ENCODE measurements around the gene PTGS2. TPM values are rescaled to one million over a fixed set of nuclear protein-coding genes. Genes with fewer than 3 reads are reported as not detected.
"Not testable (repeated sequence)": the region's sequence is repeated elsewhere in the genome, so short reads cannot be mapped to it uniquely, and the experiment has no call there.

The PTGS2 gene
- polyA plus RNA-seq, 4 donors = 0.22 to 3.9 (median 1.2) TPM

GRCh38 chr1:186659890-186660341 is 20.3 kb downstream of the PTGS2 start:
- Histone ChIP-seq H3K27me3 (ENCODE audit: control insufficient read depth in 3 of 3, insufficient read depth in 3 of 3, low read length in 3 of 3) (no peaks in the 10 kb centered on the region), H3K4me3 (ENCODE audit: low read depth in 1 of 3, low read length in 3 of 3) (no peak overlapping the region), H3K4me1 (ENCODE audit: control insufficient read depth in 3 of 3, insufficient read depth in 2 of 3, low read depth in 1 of 3, low read length in 2 of 3) (no peaks in the 10 kb centered on the region), H3K9me3 (ENCODE audit: control insufficient read depth in 2 of 2, insufficient read depth in 1 of 2, low read depth in 1 of 2, low read length in 1 of 2) (no peaks in the 10 kb centered on the region), H3K27ac (ENCODE audit: low read depth in 1 of 3, low read length in 2 of 3) (no peak overlapping the region), H3K36me3 (ENCODE audit: control insufficient read depth in 3 of 3, insufficient read depth in 2 of 3, low read depth in 1 of 3, low read length in 3 of 3) (no peaks in the 10 kb centered on the region)
- DNase-seq (no peak), FAIRE-seq (no peak)

- DNase-seq (no peak), FAIRE-seq (no peak)
- no peak overlapping the region for H3K27ac ChIP-seq (ENCODE audit: low read depth in 1 of 3, low read length in 2 of 3)
- H3K4me1 ChIP-seq (ENCODE audit: control insufficient read depth in 3 of 3, insufficient read depth in 2 of 3, low read depth in 1 of 3, low read length in 2 of 3) = no peaks in the 10 kb centered on the region
- no peaks in the 10 kb centered on the region for H3K9me3 ChIP-seq (ENCODE audit: control insufficient read depth in 2 of 2, insufficient read depth in 1 of 2, low read depth in 1 of 2, low read length in 1 of 2)
- no peaks in the 10 kb centered on the region for H3K27me3 ChIP-seq (ENCODE audit: control insufficient read depth in 3 of 3, insufficient read depth in 3 of 3, low read length in 3 of 3)
- H3K4me3 ChIP-seq (ENCODE audit: low read depth in 1 of 3, low read length in 3 of 3) = no peak overlapping the region
- no peaks in the 10 kb centered on the region for H3K36me3 ChIP-seq (ENCODE audit: control insufficient read depth in 3 of 3, insufficient read depth in 2 of 3, low read depth in 1 of 3, low read length in 3 of 3)
Observed at GRCh38 chr1:186658999-186659398, 21.2 kb downstream of the PTGS2 start.

- H3K36me3 ChIP-seq (ENCODE audit: control insufficient read depth in 3 of 3, insufficient read depth in 2 of 3, low read depth in 1 of 3, low read length in 3 of 3) = no peaks in the 10 kb centered on the region
- DNase-seq (no peak), FAIRE-seq (no peak)
- H3K4me3 ChIP-seq (ENCODE audit: low read depth in 1 of 3, low read length in 3 of 3) = no peak overlapping the region
- H3K27ac ChIP-seq (ENCODE audit: low read depth in 1 of 3, low read length in 2 of 3) = no peak overlapping the region
- H3K9me3 ChIP-seq (ENCODE audit: control insufficient read depth in 2 of 2, insufficient read depth in 1 of 2, low read depth in 1 of 2, low read length in 1 of 2) = no peaks in the 10 kb centered on the region
- no peaks in the 10 kb centered on the region for H3K4me1 ChIP-seq (ENCODE audit: control insufficient read depth in 3 of 3, insufficient read depth in 2 of 3, low read depth in 1 of 3, low read length in 2 of 3)
- 61 to 82% (median 79%) methylated on average over 2 of the region's 2 CpGs for WGBS, 3 donors
- H3K27me3 ChIP-seq (ENCODE audit: control insufficient read depth in 3 of 3, insufficient read depth in 3 of 3, low read length in 3 of 3) = no peaks in the 10 kb centered on the region
Observed at GRCh38 chr1:186657481-186657880, 22.7 kb downstream of the PTGS2 start.

GRCh38 chr1:186655876-186656275 is 24.3 kb downstream of the PTGS2 start:
- 73 to 80% (median 75%) methylated on average over 3 of the region's 3 CpGs for WGBS, 3 donors

GRCh38 chr1:186654741-186655140 is 25.5 kb downstream of the PTGS2 start:
- WGBS, 3 donors = 88 to 94% (median 91%) methylated on average over 3 of the region's 3 CpGs
- no peak for FAIRE-seq
- H3K9me3 ChIP-seq (ENCODE audit: control insufficient read depth in 2 of 2, insufficient read depth in 1 of 2, low read depth in 1 of 2, low read length in 1 of 2) = no peaks in the 10 kb centered on the region
- H3K4me3 ChIP-seq (ENCODE audit: low read depth in 1 of 3, low read length in 3 of 3) = no peak overlapping the region
- no peak for DNase-seq
- H3K36me3 ChIP-seq (ENCODE audit: control insufficient read depth in 3 of 3, insufficient read depth in 2 of 3, low read depth in 1 of 3, low read length in 3 of 3) = no peaks in the 10 kb centered on the region
- no peaks in the 10 kb centered on the region for H3K27me3 ChIP-seq (ENCODE audit: control insufficient read depth in 3 of 3, insufficient read depth in 3 of 3, low read length in 3 of 3)
- H3K27ac ChIP-seq (ENCODE audit: low read depth in 1 of 3, low read length in 2 of 3) = no peak overlapping the region
- H3K4me1 ChIP-seq (ENCODE audit: control insufficient read depth in 3 of 3, insufficient read depth in 2 of 3, low read depth in 1 of 3, low read length in 2 of 3) = no peaks in the 10 kb centered on the region

More at GRCh38 chr1:186655876-186656275, 24.3 kb downstream of the PTGS2 start:
- no peaks in the 10 kb centered on the region for H3K36me3 ChIP-seq (ENCODE audit: control insufficient read depth in 3 of 3, insufficient read depth in 2 of 3, low read depth in 1 of 3, low read length in 3 of 3)
- no peak overlapping the region for H3K4me3 ChIP-seq (ENCODE audit: low read depth in 1 of 3, low read length in 3 of 3)
- H3K9me3 ChIP-seq (ENCODE audit: control insufficient read depth in 2 of 2, insufficient read depth in 1 of 2, low read depth in 1 of 2, low read length in 1 of 2) = no peaks in the 10 kb centered on the region
- H3K4me1 ChIP-seq (ENCODE audit: control insufficient read depth in 3 of 3, insufficient read depth in 2 of 3, low read depth in 1 of 3, low read length in 2 of 3) = no peaks in the 10 kb centered on the region
- DNase-seq = no peak
- FAIRE-seq = no peak
- H3K27me3 ChIP-seq (ENCODE audit: control insufficient read depth in 3 of 3, insufficient read depth in 3 of 3, low read length in 3 of 3) = no peaks in the 10 kb centered on the region
- no peak overlapping the region for H3K27ac ChIP-seq (ENCODE audit: low read depth in 1 of 3, low read length in 2 of 3)

- no peaks in the 10 kb centered on the region for H3K36me3 ChIP-seq (ENCODE audit: control insufficient read depth in 3 of 3, insufficient read depth in 2 of 3, low read depth in 1 of 3, low read length in 3 of 3)
- no peaks in the 10 kb centered on the region for H3K27me3 ChIP-seq (ENCODE audit: control insufficient read depth in 3 of 3, insufficient read depth in 3 of 3, low read length in 3 of 3)
- no peak overlapping the region for H3K27ac ChIP-seq (ENCODE audit: low read depth in 1 of 3, low read length in 2 of 3)
- 82 to 88% (median 86%) methylated on average over 2 of the region's 2 CpGs for WGBS, 3 donors
- FAIRE-seq (no peak), DNase-seq (no peak)
- no peaks in the 10 kb centered on the region for H3K9me3 ChIP-seq (ENCODE audit: control insufficient read depth in 2 of 2, insufficient read depth in 1 of 2, low read depth in 1 of 2, low read length in 1 of 2)
- no peak overlapping the region for H3K4me3 ChIP-seq (ENCODE audit: low read depth in 1 of 3, low read length in 3 of 3)
- H3K4me1 ChIP-seq (ENCODE audit: control insufficient read depth in 3 of 3, insufficient read depth in 2 of 3, low read depth in 1 of 3, low read length in 2 of 3) = no peaks in the 10 kb centered on the region
Observed at GRCh38 chr1:186653312-186653711, 26.9 kb downstream of the PTGS2 start.

GRCh38 chr1:186648613-186649012 is 31.6 kb downstream of the PTGS2 start:
- no peaks in the 10 kb centered on the region for H3K36me3 ChIP-seq (ENCODE audit: control insufficient read depth in 3 of 3, insufficient read depth in 2 of 3, low read depth in 1 of 3, low read length in 3 of 3)

GRCh38 chr1:186647985-186648384 is 32.2 kb downstream of the PTGS2 start:
- H3K36me3 ChIP-seq (ENCODE audit: control insufficient read depth in 3 of 3, insufficient read depth in 2 of 3, low read depth in 1 of 3, low read length in 3 of 3); H3K4me3 ChIP-seq (ENCODE audit: low read depth in 1 of 3, low read length in 3 of 3); FAIRE-seq; H3K9me3 ChIP-seq (ENCODE audit: control insufficient read depth in 2 of 2, insufficient read depth in 1 of 2, low read depth in 1 of 2, low read length in 1 of 2); H3K27ac ChIP-seq (ENCODE audit: low read depth in 1 of 3, low read length in 2 of 3); DNase-seq; H3K4me1 ChIP-seq (ENCODE audit: control insufficient read depth in 3 of 3, insufficient read depth in 2 of 3, low read depth in 1 of 3, low read length in 2 of 3); H3K27me3 ChIP-seq (ENCODE audit: control insufficient read depth in 3 of 3, insufficient read depth in 3 of 3, low read length in 3 of 3): not testable (repeated sequence)
- WGBS, 3 donors = 93 to 94% (median 93%) methylated on average over 4 of the region's 4 CpGs

More at GRCh38 chr1:186648613-186649012, 31.6 kb downstream of the PTGS2 start:
- no peaks in the 10 kb centered on the region for H3K27me3 ChIP-seq (ENCODE audit: control insufficient read depth in 3 of 3, insufficient read depth in 3 of 3, low read length in 3 of 3)
- no peaks in the 10 kb centered on the region for H3K9me3 ChIP-seq (ENCODE audit: control insufficient read depth in 2 of 2, insufficient read depth in 1 of 2, low read depth in 1 of 2, low read length in 1 of 2)
- DNase-seq (no peak), FAIRE-seq (no peak)
- no peak overlapping the region for H3K4me3 ChIP-seq (ENCODE audit: low read depth in 1 of 3, low read length in 3 of 3)
- 62 to 71% (median 66%) methylated on average over 4 of the region's 4 CpGs for WGBS, 3 donors
- no peaks in the 10 kb centered on the region for H3K4me1 ChIP-seq (ENCODE audit: control insufficient read depth in 3 of 3, insufficient read depth in 2 of 3, low read depth in 1 of 3, low read length in 2 of 3)
- H3K27ac ChIP-seq (ENCODE audit: low read depth in 1 of 3, low read length in 2 of 3) = no peak overlapping the region

GRCh38 chr1:186643614-186644013 is 36.6 kb downstream of the PTGS2 start:
- Histone ChIP-seq H3K9me3 (ENCODE audit: control insufficient read depth in 2 of 2, insufficient read depth in 1 of 2, low read depth in 1 of 2, low read length in 1 of 2) (no peaks in the 10 kb centered on the region), H3K4me1 (ENCODE audit: control insufficient read depth in 3 of 3, insufficient read depth in 2 of 3, low read depth in 1 of 3, low read length in 2 of 3) (no peaks in the 10 kb centered on the region), H3K36me3 (ENCODE audit: control insufficient read depth in 3 of 3, insufficient read depth in 2 of 3, low read depth in 1 of 3, low read length in 3 of 3) (no peaks in the 10 kb centered on the region), H3K27ac (ENCODE audit: low read depth in 1 of 3, low read length in 2 of 3) (no peak overlapping the region), H3K27me3 (ENCODE audit: control insufficient read depth in 3 of 3, insufficient read depth in 3 of 3, low read length in 3 of 3) (no peaks in the 10 kb centered on the region), H3K4me3 (ENCODE audit: low read depth in 1 of 3, low read length in 3 of 3) (no peak overlapping the region)
- DNase-seq (no peak), FAIRE-seq (no peak)
- 88 to 92% (median 91%) methylated on average over 2 of the region's 2 CpGs for WGBS, 3 donors
